ENCODE measurements around the gene RARB. TPM values are rescaled to one million over a fixed set of nuclear protein-coding genes. Genes with fewer than 3 reads are reported as not detected.
A peak's percentile ranks its signal among the peaks of the same experiment; 100 is the strongest.

Gene RARB
- total and polyA plus RNA-seq, 2 donors from 2014 or later = 8.3 to 14.7 TPM

DNA sequence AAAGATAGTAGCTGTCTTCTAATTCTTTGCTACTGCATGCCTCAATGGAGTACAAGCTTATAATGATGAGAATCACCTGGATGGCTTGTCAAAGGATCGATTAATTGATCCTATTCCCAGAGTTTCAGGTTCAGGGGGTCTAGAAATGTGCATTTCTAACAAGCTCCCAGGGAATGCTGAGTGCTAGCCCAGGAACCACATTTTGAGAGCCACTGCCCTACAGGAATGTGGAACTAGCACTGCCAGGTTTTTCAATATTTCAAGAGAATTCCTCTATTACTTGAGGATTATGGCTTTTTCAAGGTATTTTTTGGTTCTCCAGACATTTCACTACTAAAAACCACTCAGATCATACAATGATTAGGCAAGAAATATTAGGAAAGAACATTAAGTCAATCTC, 52.7 kb downstream of the RARB start:
- peaks cover 2 to 17% (median 9%) of the 10 kb centered on the region in 3 donors for H3K4me1 ChIP-seq (ENCODE audit: control insufficient read depth in 2 of 3, insufficient read depth in 2 of 3, low read depth in 1 of 3, low read length in 3 of 3)
- no peak overlapping the region for H3K27ac ChIP-seq (ENCODE audit: low read depth in 2 of 2, low read length in 2 of 2)
- H3K9me3 ChIP-seq (ENCODE audit: control insufficient read depth in 2 of 3, insufficient read depth in 1 of 3, low read length in 3 of 3) = no peaks in the 10 kb centered on the region
- intact Hi-C loops (cut with DNase I) = no loop called here
- DNase-seq (no peak), FAIRE-seq (no peak)
- H3K4me3 ChIP-seq (ENCODE audit: low read length in 3 of 3) = no peak overlapping the region
- H3K9ac ChIP-seq (ENCODE audit: low read length in 3 of 3) = no peak overlapping the region
- no peak for TF ChIP-seq CTCF (IDR thresholded peaks at IDR 0.05; ENCODE audit: borderline replicate concordance, extremely low read depth, insufficient read depth)
- no peaks in the 10 kb centered on the region for H3K27me3 ChIP-seq (ENCODE audit: control insufficient read depth, insufficient read depth, low read length)
- H3K36me3 ChIP-seq (ENCODE audit: control insufficient read depth in 2 of 3, insufficient read depth in 3 of 3, low read length in 3 of 3) = no peaks in the 10 kb centered on the region

DNA sequence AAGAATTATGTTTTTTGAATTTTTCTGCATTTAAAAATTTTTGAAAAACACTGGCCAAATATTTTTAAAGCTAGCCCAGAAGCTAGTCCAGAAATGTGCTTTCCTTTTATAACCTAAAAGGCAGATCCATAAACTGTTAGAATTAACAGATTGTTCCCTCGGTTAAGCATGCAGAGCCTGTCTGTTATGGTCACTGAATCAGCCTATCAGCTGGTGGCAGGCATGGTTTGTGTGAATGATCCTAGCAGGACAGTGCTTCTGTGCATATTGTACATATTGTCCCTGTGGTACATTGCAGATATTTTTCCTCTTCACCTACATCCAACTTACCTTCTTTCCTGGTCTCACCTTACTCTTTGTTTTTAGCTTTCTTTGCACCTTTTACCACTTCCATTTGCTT, 53.3 kb downstream of the RARB start:
- no peak for FAIRE-seq
- TF ChIP-seq CTCF (IDR thresholded peaks at IDR 0.05; ENCODE audit: borderline replicate concordance, extremely low read depth, insufficient read depth) = no peak
- intact Hi-C loops (cut with DNase I) = no loop called here
- Histone ChIP-seq H3K27ac (ENCODE audit: low read depth in 2 of 2, low read length in 2 of 2) (no peak overlapping the region), H3K9me3 (ENCODE audit: control insufficient read depth in 2 of 3, insufficient read depth in 1 of 3, low read length in 3 of 3) (no peaks in the 10 kb centered on the region), H3K4me3 (ENCODE audit: low read length in 3 of 3) (no peak overlapping the region), H3K27me3 (ENCODE audit: control insufficient read depth, insufficient read depth, low read length) (no peaks in the 10 kb centered on the region), H3K4me1 (ENCODE audit: control insufficient read depth in 2 of 3, insufficient read depth in 2 of 3, low read depth in 1 of 3, low read length in 3 of 3) (peaks cover 2 to 18% (median 9%) of the 10 kb centered on the region in 3 donors), H3K36me3 (ENCODE audit: control insufficient read depth in 2 of 3, insufficient read depth in 3 of 3, low read length in 3 of 3) (no peaks in the 10 kb centered on the region), H3K9ac (ENCODE audit: low read length in 3 of 3) (no peak overlapping the region)
- no peak for DNase-seq

DNA sequence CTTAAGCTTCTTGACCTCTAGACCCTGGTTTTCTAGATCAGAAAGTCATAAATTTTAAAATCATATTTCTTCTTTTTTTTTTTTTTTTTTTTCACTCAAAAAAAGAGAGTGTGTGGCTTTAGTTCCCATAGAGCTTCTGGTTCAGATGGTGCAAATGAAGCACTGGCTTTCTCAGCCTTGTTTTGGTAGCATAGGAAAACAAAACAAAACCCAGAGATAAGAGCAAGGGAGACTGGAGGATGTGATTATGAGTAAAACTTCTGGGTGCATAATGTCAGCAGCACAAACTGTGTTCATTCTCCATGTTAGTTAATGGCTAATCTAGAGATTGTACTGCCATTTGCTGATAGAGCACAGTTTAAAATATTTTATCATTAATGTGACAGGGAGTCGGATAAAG, 55.4 kb downstream of the RARB start:
- H3K4me1 ChIP-seq (ENCODE audit: control insufficient read depth in 2 of 3, insufficient read depth in 2 of 3, low read depth in 1 of 3, low read length in 3 of 3) = peaks cover 2 to 18% (median 9%) of the 10 kb centered on the region in 3 donors
- intact Hi-C loops (cut with DNase I) = no loop called here
- peak in 1 of 5 donors; percentile 40 for DNase-seq
- H3K4me3 ChIP-seq (ENCODE audit: low read length in 3 of 3) = no peak overlapping the region
- no peak for TF ChIP-seq CTCF (IDR thresholded peaks at IDR 0.05; ENCODE audit: borderline replicate concordance, extremely low read depth, insufficient read depth)
- H3K27ac ChIP-seq (ENCODE audit: low read depth in 2 of 2, low read length in 2 of 2) = no peak overlapping the region
- H3K9me3 ChIP-seq (ENCODE audit: control insufficient read depth in 2 of 3, insufficient read depth in 1 of 3, low read length in 3 of 3) = no peaks in the 10 kb centered on the region
- FAIRE-seq = peak; percentile 32
- no peaks in the 10 kb centered on the region for H3K27me3 ChIP-seq (ENCODE audit: control insufficient read depth, insufficient read depth, low read length)
- H3K9ac ChIP-seq (ENCODE audit: low read length in 3 of 3) = no peak overlapping the region
- H3K36me3 ChIP-seq (ENCODE audit: control insufficient read depth in 2 of 3, insufficient read depth in 3 of 3, low read length in 3 of 3) = no peaks in the 10 kb centered on the region

DNA sequence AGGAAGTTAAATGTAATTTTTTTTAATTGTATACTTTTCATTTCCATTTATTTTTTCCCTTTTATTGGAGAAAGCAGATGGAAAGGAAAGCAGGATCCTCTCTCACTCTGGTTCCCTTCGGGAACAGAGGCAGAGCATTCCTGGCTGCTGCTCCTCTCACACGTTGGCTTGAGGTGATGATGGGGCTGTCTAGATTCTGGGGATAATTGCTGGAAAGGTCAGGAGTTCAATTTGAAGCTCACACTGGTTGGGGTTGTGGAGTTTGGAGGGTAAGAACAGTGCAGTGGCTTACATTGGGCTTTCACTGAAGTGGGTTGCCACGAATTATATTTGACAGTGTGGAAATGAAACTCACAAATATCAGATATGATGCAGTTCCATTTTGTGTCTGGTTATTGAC, 57.6 kb downstream of the RARB start:
- Histone ChIP-seq H3K9me3 (ENCODE audit: control insufficient read depth in 2 of 3, insufficient read depth in 1 of 3, low read length in 3 of 3) (no peaks in the 10 kb centered on the region), H3K27me3 (ENCODE audit: control insufficient read depth, insufficient read depth, low read length) (no peaks in the 10 kb centered on the region), H3K4me3 (ENCODE audit: low read length in 3 of 3) (no peak overlapping the region), H3K36me3 (ENCODE audit: control insufficient read depth in 2 of 3, insufficient read depth in 3 of 3, low read length in 3 of 3) (no peaks in the 10 kb centered on the region), H3K27ac (ENCODE audit: low read depth in 2 of 2, low read length in 2 of 2) (no peak overlapping the region), H3K4me1 (ENCODE audit: control insufficient read depth in 2 of 3, insufficient read depth in 2 of 3, low read depth in 1 of 3, low read length in 3 of 3) (peaks cover 2 to 14% (median 4%) of the 10 kb centered on the region in 3 donors), H3K9ac (ENCODE audit: low read length in 3 of 3) (no peak overlapping the region)
- FAIRE-seq (no peak), DNase-seq (no peak)
- intact Hi-C loops (cut with DNase I) = no loop called here
- TF ChIP-seq CTCF (IDR thresholded peaks at IDR 0.05; ENCODE audit: borderline replicate concordance, extremely low read depth, insufficient read depth) = no peak
